GM12878 (cell line): ENCODE data around the gene DCTPP1. TPM values are rescaled to one million over a fixed set of nuclear protein-coding genes. Genes with fewer than 3 reads are reported as not detected.

Source experiments
- BCL11A ChIP-seq: IDR thresholded peaks from 2 replicates; pipeline ENCODE4 v1.6.1; 2011; ENCODE audit warnings: low read depth, low read length
- CBX3 ChIP-seq: fragments of 200-600 bp; sonication (generic); IDR thresholded peaks from 2 replicates; pipeline ENCODE4 v1.6.1; 2016; ENCODE audit warnings: low read depth, borderline replicate concordance
- CBX5 ChIP-seq: sonication (generic); IDR thresholded peaks from 2 replicates; pipeline ENCODE4 v1.6.1; 2016; ENCODE audit warnings: low read depth, moderate library complexity, mild to moderate bottlenecking, inconsistent platforms
- CREM ChIP-seq: IDR thresholded peaks from 2 replicates; pipeline ENCODE4 v1.6.1; 2014; ENCODE audit warnings: antibody characterized with exemption, low read depth
- IKZF2 ChIP-seq, 2 experiments: fragments of 450-650 bp; IDR thresholded peaks; 2 replicates each; pipeline ENCODE4 v1.6.1; 2017; ENCODE audit warnings: mild to moderate bottlenecking in 2 of 2, moderate library complexity in 2 of 2
- NFXL1 ChIP-seq: fragments of 450-650 bp; IDR thresholded peaks from 2 replicates; pipeline ENCODE4 v1.6.1; 2017; ENCODE audit warnings: antibody characterized with exemption, mild to moderate bottlenecking, borderline replicate concordance
- NR2C1 ChIP-seq: fragments of 450-650 bp; IDR thresholded peaks from 2 replicates; pipeline ENCODE4 v1.6.1; 2017; ENCODE audit warnings: antibody characterized with exemption, mild to moderate bottlenecking, moderate library complexity
- PAX8 ChIP-seq: fragments of 450-650 bp; IDR thresholded peaks from 2 replicates; pipeline ENCODE4 v1.6.1; 2017; ENCODE audit warnings: mild to moderate bottlenecking, moderate library complexity
- RAD21 ChIP-seq: IDR thresholded peaks from 2 replicates; pipeline ENCODE4 v1.6.1; 2011; ENCODE audit warnings: mild to moderate bottlenecking, low read depth, low read length, moderate library complexity; ENCODE audit not compliant: insufficient read depth
- RCOR1 ChIP-seq: conservative IDR thresholded peaks from 2 replicates; pipeline ENCODE4 v1.6.1; 2012; ENCODE audit warnings: low read depth, low read length, improper control_type of control experiment
- SIX5 ChIP-seq: IDR thresholded peaks from 2 replicates; pipeline ENCODE4 v1.6.1; 2011; ENCODE audit warnings: mild to moderate bottlenecking, low read depth, low read length, moderate library complexity; ENCODE audit not compliant: severe bottlenecking
- SREBF2 ChIP-seq: IDR thresholded peaks from 2 replicates; pipeline ENCODE4 v1.6.1; 2012; ENCODE audit warnings: mild to moderate bottlenecking, low read length
- SRF ChIP-seq, 2 experiments: IDR thresholded peaks; 2 replicates each; pipeline ENCODE4 v1.6.1; 2011; ENCODE audit warnings: low read depth in 2 of 2, low read length in 2 of 2, mild to moderate bottlenecking in 1 of 2, moderate library complexity in 1 of 2
- ZBED1 ChIP-seq: IDR thresholded peaks from 2 replicates; pipeline ENCODE4 v1.6.1; 2016; ENCODE audit warnings: borderline replicate concordance
- ZNF24 ChIP-seq: fragments of 450-650 bp; IDR thresholded peaks from 2 replicates; pipeline ENCODE4 v1.6.1; 2017; ENCODE audit warnings: antibody characterized with exemption, mild to moderate bottlenecking
- ZNF384 ChIP-seq: IDR thresholded peaks from 2 replicates; pipeline ENCODE4 v1.6.1; 2012; ENCODE audit warnings: low read depth, mild to moderate bottlenecking, low read length, improper control_type of control experiment, borderline replicate concordance
- polyA plus RNA-seq, 11 experiments: library from polyadenylated mRNA; depleted of rRNA in 4 of 11; unstranded in 6 of 11; stranded (reverse) in 5 of 11; fragments of >200 nt; fragmentation: Nextera tagmentation in 4 of 11; fragmentation: Illumina TruSeq in 1 of 11; extraction: Ambion mirVana in 4 of 11; extraction: Trizol in 1 of 11; gene quantifications; 1 replicate in 1 of 11; 2 replicates in 10 of 11; pipeline versions ENCODE4 v1.2.1 to v1.2.3, GENCODE V29; 2011 to 2016; ENCODE audit warnings: inconsistent platforms in 2 of 11, missing spikeins in 2 of 11, low read depth in 1 of 11
- total RNA-seq, 4 experiments: library from RNA; depleted of rRNA in 3 of 4; stranded (reverse); fragments of >200 nt in 3 of 4; fragmentation: Illumina TruSeq in 1 of 4; extraction: Trizol in 1 of 4; gene quantifications; 2 replicates each; pipeline versions ENCODE4 v1.2.1 to v1.2.3, GENCODE V29; 2013 to 2021
- TF ChIP-seq, protein P1 (sequence below): IDR thresholded peaks from 2 replicates; pipeline ENCODE4 v1.6.1; 2012; ENCODE audit warnings: low read depth, low read length, improper control_type of control experiment
- TF ChIP-seq, protein P2 (sequence below): IDR thresholded peaks from 2 replicates; pipeline ENCODE4 v1.6.1; 2012; ENCODE audit warnings: improper control_type of control experiment, low read depth, low read length; ENCODE audit not compliant: insufficient replicate concordance
- TF ChIP-seq, protein P3 (sequence below): IDR thresholded peaks from 2 replicates; pipeline ENCODE4 v1.6.1; 2011; ENCODE audit warnings: low read depth, mild to moderate bottlenecking, low read length, moderate library complexity, borderline replicate concordance; ENCODE audit errors: extremely low read depth
- TF ChIP-seq, protein P4 (sequence below): IDR thresholded peaks from 2 replicates; pipeline ENCODE4 v1.6.1; 2012; ENCODE audit warnings: low read depth, low read length, improper control_type of control experiment
- TF ChIP-seq, protein P5 (sequence below): fragments of 450-650 bp; IDR thresholded peaks from 2 replicates; pipeline ENCODE4 v1.6.1; 2016; ENCODE audit warnings: mild to moderate bottlenecking

Gene DCTPP1
- total and polyA plus RNA-seq, 10 of the 15 experiments (the other 5 are each of a cell fraction or from before 2014, with no cell fraction given), result 72.1 to 266 (median 157) TPM

DNA sequence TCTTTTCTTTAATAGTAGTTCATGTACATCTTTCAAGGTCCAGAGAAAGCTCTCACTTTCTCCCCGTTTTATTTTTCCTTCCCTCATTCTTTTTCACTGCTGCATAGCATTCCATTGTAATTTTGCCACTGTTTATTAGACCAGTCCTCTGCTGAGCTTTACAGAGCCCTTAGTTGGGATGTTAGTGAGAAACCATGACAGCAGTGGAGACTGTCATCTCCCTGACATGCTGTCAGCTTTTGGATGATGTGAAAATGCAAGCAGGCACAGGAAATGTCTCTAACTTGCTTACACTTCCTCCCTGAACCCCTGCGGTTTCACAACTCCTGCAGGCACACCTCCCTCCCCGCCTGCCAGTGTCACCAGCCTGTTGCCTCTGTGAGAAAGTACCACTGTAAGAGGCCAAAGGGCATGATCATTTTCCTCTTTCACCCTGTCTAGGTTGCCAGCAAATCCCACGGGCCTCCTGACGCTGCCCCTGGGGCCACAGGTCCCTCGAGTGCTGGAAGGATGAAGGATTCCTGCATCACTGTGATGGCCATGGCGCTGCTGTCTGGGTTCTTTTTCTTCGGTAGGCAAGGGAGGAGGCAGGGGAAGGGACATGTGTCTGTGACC lies 42.6 kb upstream of the DCTPP1 start, which contains the start of gene ITGAL (continued):
- TF ChIP-seq, protein P1, sequence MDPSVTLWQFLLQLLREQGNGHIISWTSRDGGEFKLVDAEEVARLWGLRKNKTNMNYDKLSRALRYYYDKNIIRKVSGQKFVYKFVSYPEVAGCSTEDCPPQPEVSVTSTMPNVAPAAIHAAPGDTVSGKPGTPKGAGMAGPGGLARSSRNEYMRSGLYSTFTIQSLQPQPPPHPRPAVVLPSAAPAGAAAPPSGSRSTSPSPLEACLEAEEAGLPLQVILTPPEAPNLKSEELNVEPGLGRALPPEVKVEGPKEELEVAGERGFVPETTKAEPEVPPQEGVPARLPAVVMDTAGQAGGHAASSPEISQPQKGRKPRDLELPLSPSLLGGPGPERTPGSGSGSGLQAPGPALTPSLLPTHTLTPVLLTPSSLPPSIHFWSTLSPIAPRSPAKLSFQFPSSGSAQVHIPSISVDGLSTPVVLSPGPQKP, result peak; percentile 41; the same call in 1 of the 2 replicates
- TF ChIP-seq ZBED1, result peak; percentile 88
- TF ChIP-seq SIX5, result no peak
- TF ChIP-seq RAD21, result peak; percentile 3; the same call in 1 of the 2 replicates
- no peak for TF ChIP-seq PAX8
- peak; percentile 54; the same call in 1 of the 2 replicates for TF ChIP-seq CREM
- TF ChIP-seq, protein P2, sequence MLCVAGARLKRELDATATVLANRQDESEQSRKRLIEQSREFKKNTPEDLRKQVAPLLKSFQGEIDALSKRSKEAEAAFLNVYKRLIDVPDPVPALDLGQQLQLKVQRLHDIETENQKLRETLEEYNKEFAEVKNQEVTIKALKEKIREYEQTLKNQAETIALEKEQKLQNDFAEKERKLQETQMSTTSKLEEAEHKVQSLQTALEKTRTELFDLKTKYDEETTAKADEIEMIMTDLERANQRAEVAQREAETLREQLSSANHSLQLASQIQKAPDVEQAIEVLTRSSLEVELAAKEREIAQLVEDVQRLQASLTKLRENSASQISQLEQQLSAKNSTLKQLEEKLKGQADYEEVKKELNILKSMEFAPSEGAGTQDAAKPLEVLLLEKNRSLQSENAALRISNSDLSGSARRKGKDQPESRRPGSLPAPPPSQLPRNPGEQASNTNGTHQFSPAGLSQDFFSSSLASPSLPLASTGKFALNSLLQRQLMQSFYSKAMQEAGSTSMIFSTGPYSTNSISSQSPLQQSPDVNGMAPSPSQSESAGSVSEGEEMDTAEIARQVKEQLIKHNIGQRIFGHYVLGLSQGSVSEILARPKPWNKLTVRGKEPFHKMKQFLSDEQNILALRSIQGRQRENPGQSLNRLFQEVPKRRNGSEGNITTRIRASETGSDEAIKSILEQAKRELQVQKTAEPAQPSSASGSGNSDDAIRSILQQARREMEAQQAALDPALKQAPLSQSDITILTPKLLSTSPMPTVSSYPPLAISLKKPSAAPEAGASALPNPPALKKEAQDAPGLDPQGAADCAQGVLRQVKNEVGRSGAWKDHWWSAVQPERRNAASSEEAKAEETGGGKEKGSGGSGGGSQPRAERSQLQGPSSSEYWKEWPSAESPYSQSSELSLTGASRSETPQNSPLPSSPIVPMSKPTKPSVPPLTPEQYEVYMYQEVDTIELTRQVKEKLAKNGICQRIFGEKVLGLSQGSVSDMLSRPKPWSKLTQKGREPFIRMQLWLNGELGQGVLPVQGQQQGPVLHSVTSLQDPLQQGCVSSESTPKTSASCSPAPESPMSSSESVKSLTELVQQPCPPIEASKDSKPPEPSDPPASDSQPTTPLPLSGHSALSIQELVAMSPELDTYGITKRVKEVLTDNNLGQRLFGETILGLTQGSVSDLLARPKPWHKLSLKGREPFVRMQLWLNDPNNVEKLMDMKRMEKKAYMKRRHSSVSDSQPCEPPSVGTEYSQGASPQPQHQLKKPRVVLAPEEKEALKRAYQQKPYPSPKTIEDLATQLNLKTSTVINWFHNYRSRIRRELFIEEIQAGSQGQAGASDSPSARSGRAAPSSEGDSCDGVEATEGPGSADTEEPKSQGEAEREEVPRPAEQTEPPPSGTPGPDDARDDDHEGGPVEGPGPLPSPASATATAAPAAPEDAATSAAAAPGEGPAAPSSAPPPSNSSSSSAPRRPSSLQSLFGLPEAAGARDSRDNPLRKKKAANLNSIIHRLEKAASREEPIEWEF, result peak; percentile 75
- TF ChIP-seq CBX3, result no peak
- peak; percentile 94 to 97 for TF ChIP-seq IKZF2 (IDR thresholded peaks at IDR 0.05)
- peak; percentile 63; the same call in 1 of the 2 replicates for TF ChIP-seq CBX5
- TF ChIP-seq, protein P3, sequence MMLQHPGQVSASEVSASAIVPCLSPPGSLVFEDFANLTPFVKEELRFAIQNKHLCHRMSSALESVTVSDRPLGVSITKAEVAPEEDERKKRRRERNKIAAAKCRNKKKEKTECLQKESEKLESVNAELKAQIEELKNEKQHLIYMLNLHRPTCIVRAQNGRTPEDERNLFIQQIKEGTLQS, result no peak
- no peak for TF ChIP-seq SREBF2
- no peak for TF ChIP-seq RCOR1
- TF ChIP-seq ZNF384, result no peak
- TF ChIP-seq NFXL1, result no peak
- TF ChIP-seq, protein P4, sequence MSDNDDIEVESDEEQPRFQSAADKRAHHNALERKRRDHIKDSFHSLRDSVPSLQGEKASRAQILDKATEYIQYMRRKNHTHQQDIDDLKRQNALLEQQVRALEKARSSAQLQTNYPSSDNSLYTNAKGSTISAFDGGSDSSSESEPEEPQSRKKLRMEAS, result peak; percentile 73; the same call in 1 of the 2 replicates
- TF ChIP-seq ZNF24, result 0 out of 2 replicates have a peak, but pooled peaks have one; percentile 61
- TF ChIP-seq NR2C1, result peak; percentile 81
- TF ChIP-seq, protein P5, sequence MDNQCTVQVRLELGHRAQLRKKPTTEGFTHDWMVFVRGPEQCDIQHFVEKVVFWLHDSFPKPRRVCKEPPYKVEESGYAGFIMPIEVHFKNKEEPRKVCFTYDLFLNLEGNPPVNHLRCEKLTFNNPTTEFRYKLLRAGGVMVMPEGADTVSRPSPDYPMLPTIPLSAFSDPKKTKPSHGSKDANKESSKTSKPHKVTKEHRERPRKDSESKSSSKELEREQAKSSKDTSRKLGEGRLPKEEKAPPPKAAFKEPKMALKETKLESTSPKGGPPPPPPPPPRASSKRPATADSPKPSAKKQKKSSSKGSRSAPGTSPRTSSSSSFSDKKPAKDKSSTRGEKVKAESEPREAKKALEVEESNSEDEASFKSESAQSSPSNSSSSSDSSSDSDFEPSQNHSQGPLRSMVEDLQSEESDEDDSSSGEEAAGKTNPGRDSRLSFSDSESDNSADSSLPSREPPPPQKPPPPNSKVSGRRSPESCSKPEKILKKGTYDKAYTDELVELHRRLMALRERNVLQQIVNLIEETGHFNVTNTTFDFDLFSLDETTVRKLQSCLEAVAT, result peak; percentile 72
- no peak for TF ChIP-seq SRF (IDR thresholded peaks at IDR 0.05; ENCODE audit: low read depth in 2 of 2, low read length in 2 of 2)
- TF ChIP-seq BCL11A, result peak; percentile 58
